GM19455 (cell line): ENCODE measurements around the gene AUTS2.
A peak's percentile ranks its signal among the peaks of the same experiment; 100 is the strongest.
"Not testable (repeated sequence)": the region's sequence is repeated elsewhere in the genome, so short reads cannot be mapped to it uniquely, and the experiment has no call there.

Source experiments
- ATAC-seq: cut with Tn5 transposase; IDR thresholded peaks from one replicate; pipeline ENCODE4 v1.9.1; 2021; ENCODE audit not compliant: unreplicated experiment

AUTS2 gene

GRCh38 chr7:70579397-70580097 lies 981.3 kb downstream of the AUTS2 start:
- ATAC-seq = no peak

- ATAC-seq = no peak
Measured at GRCh38 chr7:70580161-70580560, 981.9 kb downstream of the AUTS2 start.

GRCh38 chr7:70582927-70583895 lies 984.9 kb downstream of the AUTS2 start:
- ATAC-seq = no peak

GRCh38 chr7:70583965-70584883 lies 985.9 kb downstream of the AUTS2 start:
- no peak for ATAC-seq

- ATAC-seq = no peak
Measured at GRCh38 chr7:70585071-70585470, 986.8 kb downstream of the AUTS2 start.

GRCh38 chr7:70586822-70587221 lies 988.5 kb downstream of the AUTS2 start:
- ATAC-seq = no peak

GRCh38 chr7:70587739-70588138 lies 989.5 kb downstream of the AUTS2 start:
- ATAC-seq = no peak

GRCh38 chr7:70588191-70588921 lies 990.1 kb downstream of the AUTS2 start:
- ATAC-seq = no peak

GRCh38 chr7:70589010-70589409 lies 990.7 kb downstream of the AUTS2 start:
- ATAC-seq = no peak

- ATAC-seq = peak; percentile 60
Measured at GRCh38 chr7:70589590-70589989, 991.3 kb downstream of the AUTS2 start.

- ATAC-seq = peak; percentile 41
Measured at GRCh38 chr7:70590126-70590854, 992.0 kb downstream of the AUTS2 start.

GRCh38 chr7:70591643-70592042 lies 993.4 kb downstream of the AUTS2 start:
- ATAC-seq = no peak

- ATAC-seq = no peak
Measured at GRCh38 chr7:70592171-70592570, 993.9 kb downstream of the AUTS2 start.

- ATAC-seq = no peak
Measured at GRCh38 chr7:70594170-70594569, 995.9 kb downstream of the AUTS2 start.

- ATAC-seq = not testable (repeated sequence)
Measured at GRCh38 chr7:70594885-70595284, 996.6 kb downstream of the AUTS2 start.

- ATAC-seq = no peak
Measured at GRCh38 chr7:70595370-70595754, 997.1 kb downstream of the AUTS2 start.

- ATAC-seq = peak; percentile 54
Measured at GRCh38 chr7:70595755-70596597, 997.7 kb downstream of the AUTS2 start.

- no peak for ATAC-seq
Measured at GRCh38 chr7:70596598-70596913, 998.3 kb downstream of the AUTS2 start.

GRCh38 chr7:70597066-70597465 lies 998.8 kb downstream of the AUTS2 start:
- no peak for ATAC-seq
